OCI-LY3 (cell line): ENCODE data around the gene DNAJC8.

Experiments used
- EZH2phosphoT487 ChIP-seq: fragments of 200-600 bp; shearing (Covaris generic); IDR thresholded peaks from 2 replicates; pipeline ENCODE4 v1.6.1; 2018; ENCODE audit warnings: antibody characterized with exemption, mixed run types, low read depth
- TF ChIP-seq, protein P1 (sequence below): fragments of 200-600, 300-600 bp; sonication (generic); IDR thresholded peaks from 2 replicates; pipeline ENCODE4 v1.5.1; 2014; ENCODE audit warnings: antibody characterized with exemption, low read length, low read depth

DNA sequence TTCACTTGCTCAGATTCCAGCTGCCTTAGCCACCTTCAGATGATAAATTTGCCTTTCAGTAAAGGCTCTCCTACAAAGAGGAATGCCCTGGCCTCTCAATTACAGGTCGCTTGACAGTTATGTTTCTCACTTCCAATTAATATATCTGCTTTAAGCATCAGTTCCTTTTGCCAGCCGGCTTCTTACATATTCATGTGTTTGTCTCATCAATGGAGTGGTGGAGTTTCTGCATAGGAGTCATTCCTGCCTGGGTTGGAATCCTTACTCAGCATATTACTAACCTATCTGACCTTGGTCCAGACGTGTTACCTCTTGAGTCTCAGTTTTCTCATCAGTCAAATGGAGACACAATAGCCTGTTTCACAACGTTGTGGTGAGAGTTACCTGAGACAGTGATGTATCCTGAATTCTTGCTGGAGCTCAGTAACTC, 17.1 kb upstream of the DNAJC8 start:
- TF ChIP-seq, protein P1, sequence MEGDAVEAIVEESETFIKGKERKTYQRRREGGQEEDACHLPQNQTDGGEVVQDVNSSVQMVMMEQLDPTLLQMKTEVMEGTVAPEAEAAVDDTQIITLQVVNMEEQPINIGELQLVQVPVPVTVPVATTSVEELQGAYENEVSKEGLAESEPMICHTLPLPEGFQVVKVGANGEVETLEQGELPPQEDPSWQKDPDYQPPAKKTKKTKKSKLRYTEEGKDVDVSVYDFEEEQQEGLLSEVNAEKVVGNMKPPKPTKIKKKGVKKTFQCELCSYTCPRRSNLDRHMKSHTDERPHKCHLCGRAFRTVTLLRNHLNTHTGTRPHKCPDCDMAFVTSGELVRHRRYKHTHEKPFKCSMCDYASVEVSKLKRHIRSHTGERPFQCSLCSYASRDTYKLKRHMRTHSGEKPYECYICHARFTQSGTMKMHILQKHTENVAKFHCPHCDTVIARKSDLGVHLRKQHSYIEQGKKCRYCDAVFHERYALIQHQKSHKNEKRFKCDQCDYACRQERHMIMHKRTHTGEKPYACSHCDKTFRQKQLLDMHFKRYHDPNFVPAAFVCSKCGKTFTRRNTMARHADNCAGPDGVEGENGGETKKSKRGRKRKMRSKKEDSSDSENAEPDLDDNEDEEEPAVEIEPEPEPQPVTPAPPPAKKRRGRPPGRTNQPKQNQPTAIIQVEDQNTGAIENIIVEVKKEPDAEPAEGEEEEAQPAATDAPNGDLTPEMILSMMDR: no peak
- TF ChIP-seq EZH2phosphoT487: no peak
